SU-DHL-6 (cell line): Measurements from ENCODE around the gene BTG4.

Experiments used
- H2AFZ ChIP-seq: fragments of 200-600 bp; sonication (generic); 2 replicates; pipeline ENCODE4 v1.6.1; 2014; ENCODE audit warnings: low read depth, mild to moderate bottlenecking, moderate library complexity, mixed read lengths, antibody characterized with exemption, low read length; ENCODE audit not compliant: severe bottlenecking
- H3F3A ChIP-seq: fragments of 200-600 bp; shearing (Covaris generic); 2 replicates; pipeline ENCODE4 v1.6.0; 2016; ENCODE audit warnings: antibody characterized with exemption, mild to moderate bottlenecking; ENCODE audit not compliant: insufficient read depth
- H3K27ac ChIP-seq: fragments of 200-600 bp; sonication (generic); 2 replicates; pipeline ENCODE4 v1.5.1; 2016; ENCODE audit warnings: low read depth, mild to moderate bottlenecking, low read length, moderate library complexity, mixed read lengths
- H3K27me3 ChIP-seq: fragments of 200-600 bp; sonication (generic), shearing (Covaris generic); 2 replicates; pipeline ENCODE4 v1.6.0; 2014; ENCODE audit warnings: mild to moderate bottlenecking, low read length
- H3K36me3 ChIP-seq: fragments of 200-600 bp; sonication (generic); 2 replicates; pipeline ENCODE4 v1.6.1; 2014; ENCODE audit warnings: mild to moderate bottlenecking, low read length, mixed read lengths
- H3K4me2 ChIP-seq: fragments of 300-600, 200-600 bp; shearing (Covaris generic), sonication (generic); 2 replicates; pipeline ENCODE4 v1.6.0; 2014; ENCODE audit warnings: low read length, low read depth, mild to moderate bottlenecking; ENCODE audit not compliant: poor library complexity, severe bottlenecking
- H3K4me3 ChIP-seq: fragments of 200-600 bp; sonication (generic); 2 replicates; pipeline ENCODE4 v1.5.1; 2014; ENCODE audit warnings: antibody characterized with exemption, low read length, mild to moderate bottlenecking, mixed read lengths; ENCODE audit not compliant: insufficient read depth, poor library complexity, severe bottlenecking
- H3K79me2 ChIP-seq: fragments of 200-600 bp; sonication (generic); 2 replicates; pipeline ENCODE4 v1.6.1; 2014; ENCODE audit warnings: mild to moderate bottlenecking, low read length, moderate library complexity; ENCODE audit not compliant: insufficient read depth
- H3K9ac ChIP-seq: fragments of 200-600 bp; sonication (generic); 2 replicates; pipeline ENCODE4 v1.7.0; 2014; ENCODE audit warnings: mild to moderate bottlenecking, low read length
- H3K9me2 ChIP-seq: fragments of 200-600 bp; sonication (generic); replicated peaks from 2 replicates; pipeline ENCODE4 v1.6.1; 2014; ENCODE audit warnings: low read length; ENCODE audit not compliant: insufficient read depth
- H3K9me3 ChIP-seq: fragments of 200-600 bp; sonication (generic); 2 replicates; pipeline ENCODE4 v1.6.1; 2014; ENCODE audit warnings: low read length, mixed read lengths; ENCODE audit not compliant: insufficient read depth
- H4K20me1 ChIP-seq: fragments of 200-600 bp; sonication (generic); 2 replicates; pipeline ENCODE4 v1.6.1; 2014; ENCODE audit warnings: low read depth, mild to moderate bottlenecking, antibody characterized with exemption, low read length, moderate library complexity, mixed read lengths
- CTCF ChIP-seq: fragments of 200-600 bp; sonication (generic); IDR thresholded peaks from one replicate; pipeline ENCODE4 v1.5.1; 2017; ENCODE audit warnings: antibody characterized with exemption, mild to moderate bottlenecking, low read length, moderate library complexity; ENCODE audit not compliant: insufficient read depth, poor library complexity, severe bottlenecking
- EZH2phosphoT487 ChIP-seq: fragments of 200-600 bp; sonication (generic), shearing (Covaris generic); conservative IDR thresholded peaks from 2 replicates; pipeline ENCODE4 v1.6.1; 2018; ENCODE audit warnings: mild to moderate bottlenecking, antibody characterized with exemption, low read length, moderate library complexity, mixed read lengths

Gene BTG4

DNA sequence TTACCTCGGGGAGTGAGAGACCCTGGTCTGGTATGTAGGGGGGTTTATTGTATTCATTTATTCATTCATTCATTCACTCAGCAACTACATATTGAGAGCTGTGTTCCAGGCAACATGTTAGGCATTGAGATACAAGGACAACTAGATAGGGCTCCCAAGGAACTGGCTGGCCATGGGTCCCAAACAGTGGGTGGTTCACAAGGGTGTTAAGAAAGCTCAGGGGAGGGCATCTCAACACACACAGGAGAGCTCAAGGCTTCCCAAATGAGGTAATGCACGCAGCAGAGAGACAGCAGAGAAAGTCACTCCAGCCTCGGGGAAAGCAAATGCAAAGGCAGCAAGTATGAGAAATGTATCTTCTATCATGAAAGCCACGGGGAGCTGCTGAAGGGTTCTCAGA is 51.8 kb downstream of the BTG4 start:
- Histone ChIP-seq H3K4me3 (no peak overlapping the region), H2AFZ (no peak overlapping the region), H3K36me3 (no peaks in the 10 kb centered on the region), H3K4me2 (no peak overlapping the region), H3F3A (no peaks in the 10 kb centered on the region), H3K27ac (no peak overlapping the region), H3K79me2 (no peaks in the 10 kb centered on the region), H3K9me3 (no peaks in the 10 kb centered on the region), H3K9me2 (no peaks in the 10 kb centered on the region), H3K9ac (no peak overlapping the region), H3K27me3 (no peaks in the 10 kb centered on the region), H4K20me1 (no peaks in the 10 kb centered on the region)
- TF ChIP-seq EZH2phosphoT487 (no peak), CTCF (no peak)

GRCh38 chr11:111459506-111460270 is 52.5 kb downstream of the BTG4 start:
- Histone ChIP-seq H3K27me3 (no peaks in the 10 kb centered on the region), H2AFZ (no peak overlapping the region), H3K4me2 (no peak overlapping the region), H3K27ac (no peak overlapping the region), H3F3A (no peaks in the 10 kb centered on the region), H3K79me2 (no peaks in the 10 kb centered on the region), H4K20me1 (no peaks in the 10 kb centered on the region), H3K9me3 (no peaks in the 10 kb centered on the region), H3K9me2 (no peaks in the 10 kb centered on the region), H3K4me3 (no peak overlapping the region), H3K9ac (no peak overlapping the region), H3K36me3 (no peaks in the 10 kb centered on the region)
- TF ChIP-seq CTCF, result no peak
- no peak for TF ChIP-seq EZH2phosphoT487

GRCh38 chr11:111457731-111458368 is 54.3 kb downstream of the BTG4 start:
- H3K9ac ChIP-seq, result no peak overlapping the region
- no peaks in the 10 kb centered on the region for H3K9me2 ChIP-seq
- H4K20me1 ChIP-seq, result no peaks in the 10 kb centered on the region
- no peaks in the 10 kb centered on the region for H3K9me3 ChIP-seq
- H3F3A ChIP-seq, result no peaks in the 10 kb centered on the region
- H3K27ac ChIP-seq, result no peak overlapping the region
- H3K4me2 ChIP-seq, result no peak overlapping the region
- no peaks in the 10 kb centered on the region for H3K79me2 ChIP-seq
- TF ChIP-seq EZH2phosphoT487 (no peak), CTCF (no peak)
- H3K27me3 ChIP-seq, result no peaks in the 10 kb centered on the region
- no peak overlapping the region for H2AFZ ChIP-seq
- no peak overlapping the region for H3K4me3 ChIP-seq
- H3K36me3 ChIP-seq, result no peaks in the 10 kb centered on the region
